Mesenchymal stem cell (in vitro differentiated cells and primary cell): ENCODE measurements around the gene AKNA.

Experiments
- DNase-seq: peaks from one replicate; pipeline ENCODE4 v3.0.0-alpha.2; 2013
- H2AFZ ChIP-seq: one replicate; pipeline ENCODE4 v1.6.1; 2013; ENCODE audit warnings: low read depth, mild to moderate bottlenecking, control low read depth, inconsistent platforms, low read length, moderate library complexity
- H2AK5ac ChIP-seq: 2 replicates; pipeline ENCODE4 v1.6.1; 2013; ENCODE audit warnings: low read length, moderate library complexity, mild to moderate bottlenecking, inconsistent platforms; ENCODE audit not compliant: severe bottlenecking
- H2BK120ac ChIP-seq: one replicate; pipeline ENCODE4 v1.6.1; 2013; ENCODE audit warnings: low read depth, mild to moderate bottlenecking, inconsistent platforms, low read length, moderate library complexity
- H2BK12ac ChIP-seq, 2 experiments: one replicate each; pipeline ENCODE4 v1.6.1; 2013; ENCODE audit warnings: inconsistent platforms in 2 of 2, low read length in 2 of 2, mild to moderate bottlenecking in 2 of 2, moderate library complexity in 2 of 2, control low read depth in 1 of 2
- H2BK15ac ChIP-seq: one replicate; pipeline ENCODE4 v1.6.1; 2013; ENCODE audit warnings: mild to moderate bottlenecking, low read depth, inconsistent platforms; ENCODE audit not compliant: poor library complexity, severe bottlenecking
- H2BK5ac ChIP-seq: 2 replicates; pipeline ENCODE4 v1.6.1; 2013; ENCODE audit warnings: low read depth, mild to moderate bottlenecking, low read length, control low read depth, inconsistent platforms; ENCODE audit not compliant: poor library complexity, severe bottlenecking
- H3K14ac ChIP-seq, 2 experiments: one replicate each; pipeline ENCODE4 v1.6.1; 2013; ENCODE audit warnings: inconsistent platforms in 2 of 2, low read length in 2 of 2, control low read depth in 1 of 2, mild to moderate bottlenecking in 1 of 2, moderate library complexity in 1 of 2
- H3K18ac ChIP-seq, 2 experiments: one replicate each; pipeline ENCODE4 v1.6.1; 2013; ENCODE audit warnings: inconsistent platforms in 2 of 2, low read length in 2 of 2, control low read depth in 1 of 2, low read depth in 1 of 2, mild to moderate bottlenecking in 1 of 2
- H3K23ac ChIP-seq, 2 experiments: one replicate each; pipeline ENCODE4 v1.6.1; 2013; ENCODE audit warnings: inconsistent platforms in 2 of 2, low read length in 2 of 2, mild to moderate bottlenecking in 2 of 2, moderate library complexity in 2 of 2, control low read depth in 1 of 2
- H3K27ac ChIP-seq: 2 replicates; pipeline ENCODE4 v1.5.1; 2013; ENCODE audit warnings: mild to moderate bottlenecking, moderate library complexity, low read length, control low read depth, inconsistent platforms; ENCODE audit not compliant: poor library complexity, severe bottlenecking
- H3K27me3 ChIP-seq, 2 experiments: 2 replicates each; pipeline versions ENCODE4 v1.6.1 to v1.7.0; 2013; ENCODE audit warnings: low read length in 2 of 2, mild to moderate bottlenecking in 2 of 2, moderate library complexity in 2 of 2, control low read depth in 1 of 2, inconsistent platforms in 1 of 2; ENCODE audit not compliant: control insufficient read depth in 1 of 2, insufficient read depth in 1 of 2
- H3K36me3 ChIP-seq, 2 experiments: 2 replicates each; pipeline versions ENCODE4 v1.6.1 to v1.7.0; 2013; ENCODE audit warnings: low read length in 2 of 2, control low read depth in 1 of 2, inconsistent platforms in 1 of 2, low read depth in 1 of 2, mild to moderate bottlenecking in 1 of 2; ENCODE audit not compliant: insufficient read depth in 2 of 2, control insufficient read depth in 1 of 2
- H3K4ac ChIP-seq, 2 experiments: one replicate each; pipeline ENCODE4 v1.6.1; 2013; ENCODE audit warnings: inconsistent platforms in 2 of 2, low read length in 2 of 2, mild to moderate bottlenecking in 2 of 2, moderate library complexity in 2 of 2, control low read depth in 1 of 2, low read depth in 1 of 2
- H3K4me1 ChIP-seq: 2 replicates; pipeline ENCODE4 v1.6.1; 2013; ENCODE audit warnings: low read depth, low read length, control low read depth; ENCODE audit not compliant: control insufficient read depth, insufficient read depth
- H3K4me2 ChIP-seq: 2 replicates; pipeline ENCODE4 v1.6.1; 2013; ENCODE audit warnings: low read length, mild to moderate bottlenecking, inconsistent platforms; ENCODE audit not compliant: poor library complexity, severe bottlenecking
- H3K4me3 ChIP-seq, 2 experiments: 2 replicates each; pipeline versions ENCODE4 v1.5.1 to v1.7.0; 2013; ENCODE audit warnings: low read length in 2 of 2, mild to moderate bottlenecking in 2 of 2, control low read depth in 1 of 2, low read depth in 1 of 2; ENCODE audit not compliant: insufficient read depth in 1 of 2
- H3K79me1 ChIP-seq: replicated peaks from 2 replicates; pipeline ENCODE4 v1.6.1; 2013; ENCODE audit warnings: mild to moderate bottlenecking, control low read depth, low read length, inconsistent platforms; ENCODE audit not compliant: poor library complexity, severe bottlenecking
- H3K9ac ChIP-seq: 2 replicates; pipeline ENCODE4 v1.7.0; 2013; ENCODE audit warnings: mild to moderate bottlenecking, low read length, moderate library complexity
- H3K9me3 ChIP-seq: 2 replicates; pipeline ENCODE4 v1.7.0; 2013; ENCODE audit warnings: mild to moderate bottlenecking, low read length; ENCODE audit not compliant: control insufficient read depth
- H4K8ac ChIP-seq: one replicate; pipeline ENCODE4 v1.6.1; 2013; ENCODE audit warnings: inconsistent platforms, mild to moderate bottlenecking, low read length, moderate library complexity
- H4K91ac ChIP-seq: one replicate; pipeline ENCODE4 v1.6.1; 2013; ENCODE audit warnings: mild to moderate bottlenecking, low read length, inconsistent platforms
- WGBS: methylation state at CpG from one replicate; pipeline ENCODE4 v1.1.7; 2013; ENCODE audit warnings: mixed read lengths; 5-methylcytosine and 5-hydroxymethylcytosine counted together

AKNA gene

DNA sequence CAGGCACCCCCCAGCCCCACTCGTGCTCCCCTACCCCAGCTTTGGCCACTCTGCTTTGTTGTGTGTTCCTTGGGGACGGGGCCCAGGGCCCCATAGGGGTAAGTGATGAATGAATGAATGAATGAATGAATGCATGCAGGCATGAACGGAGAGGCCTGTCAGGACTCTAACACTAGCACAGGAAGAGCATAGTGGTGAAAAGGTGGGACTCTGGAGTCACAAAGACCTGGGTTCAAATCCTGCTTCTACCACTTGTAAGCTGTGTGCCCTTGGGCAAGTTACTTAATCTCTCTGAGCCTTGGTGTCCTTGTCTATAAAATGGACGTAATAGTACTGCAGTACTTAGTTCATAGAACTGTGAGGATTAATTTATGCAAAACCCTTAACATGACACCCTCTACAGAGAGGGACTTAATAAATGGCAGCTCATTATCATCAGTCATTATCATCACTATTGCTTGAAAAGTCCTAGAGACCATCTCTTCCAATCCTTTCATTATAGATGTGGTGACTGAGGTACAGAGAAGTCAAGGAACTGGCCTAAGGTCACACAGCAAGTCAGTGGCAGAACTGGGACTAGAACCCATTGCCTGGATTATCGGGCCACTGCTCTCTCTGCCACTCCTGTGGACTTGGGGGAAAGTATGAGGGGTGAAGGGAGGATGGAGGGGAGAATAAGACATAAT lies 44.9 kb downstream of the AKNA start:
- H3K27ac ChIP-seq, result no peak overlapping the region
- no peak overlapping the region for H4K91ac ChIP-seq
- H3K4me2 ChIP-seq, result no peak overlapping the region
- no peaks in the 10 kb centered on the region for H3K9me3 ChIP-seq
- H3K36me3 ChIP-seq, result peaks cover 84 to 92% of the 10 kb centered on the region in 2 experiments
- no peak overlapping the region for H2BK15ac ChIP-seq
- no peak overlapping the region for H2AK5ac ChIP-seq
- H3K4ac ChIP-seq, result no peak overlapping the region
- no peak overlapping the region for H3K14ac ChIP-seq
- H2BK5ac ChIP-seq, result no peak overlapping the region
- no peak overlapping the region for H4K8ac ChIP-seq
- H3K23ac ChIP-seq, result no peak overlapping the region
- no peak overlapping the region for H3K4me3 ChIP-seq
- peaks cover 1% of the 10 kb centered on the region for H3K79me1 ChIP-seq
- H2BK12ac ChIP-seq, result no peak overlapping the region
- no peak overlapping the region for H3K18ac ChIP-seq
- no peak overlapping the region for H3K9ac ChIP-seq
- H2BK120ac ChIP-seq, result no peak overlapping the region
- peaks cover 3% of the 10 kb centered on the region for H3K4me1 ChIP-seq
- DNase-seq, result no peak
- H3K27me3 ChIP-seq, result no peaks in the 10 kb centered on the region
- WGBS, result 97% methylated on average over 3 of the region's 5 CpGs
- no peak overlapping the region for H2AFZ ChIP-seq

DNA sequence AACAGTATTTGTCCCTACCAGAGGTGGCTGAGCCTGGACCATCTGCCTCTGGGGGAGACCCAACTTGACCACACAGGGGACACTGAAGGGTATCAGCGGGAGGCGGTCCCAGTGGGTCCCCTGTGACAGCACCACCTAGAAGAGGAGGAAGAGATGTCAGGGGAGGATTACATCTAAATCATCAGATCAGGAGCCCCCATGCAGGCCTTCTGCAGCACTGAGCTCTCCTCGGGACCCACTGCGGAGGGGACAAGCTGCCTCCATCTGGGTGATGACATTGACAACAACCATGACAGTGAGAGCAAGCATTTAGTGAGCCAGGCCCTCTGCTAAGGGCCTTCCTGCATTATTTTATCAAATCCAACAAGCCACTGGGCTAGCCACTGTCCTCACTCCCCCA lies 45.8 kb downstream of the AKNA start:
- Histone ChIP-seq H3K36me3 (peaks cover 86 to 93% of the 10 kb centered on the region in 2 experiments), H3K9ac (no peak overlapping the region), H4K8ac (no peak overlapping the region), H3K9me3 (no peaks in the 10 kb centered on the region), H3K4ac (no peak overlapping the region), H3K27me3 (no peaks in the 10 kb centered on the region), H3K4me1 (no peaks in the 10 kb centered on the region), H3K27ac (no peak overlapping the region), H3K4me2 (no peak overlapping the region), H2BK15ac (no peak overlapping the region), H3K23ac (no peak overlapping the region), H2BK120ac (no peak overlapping the region), H3K14ac (no peak overlapping the region), H3K18ac (no peak overlapping the region), H3K79me1 (peaks cover 1% of the 10 kb centered on the region), H2BK12ac (no peak overlapping the region), H3K4me3 (no peak overlapping the region), H2AFZ (no peak overlapping the region), H4K91ac (no peak overlapping the region), H2BK5ac (no peak overlapping the region), H2AK5ac (no peak overlapping the region)
- WGBS, result 94% methylated on average over 4 of the region's 4 CpGs
- no peak for DNase-seq

DNA sequence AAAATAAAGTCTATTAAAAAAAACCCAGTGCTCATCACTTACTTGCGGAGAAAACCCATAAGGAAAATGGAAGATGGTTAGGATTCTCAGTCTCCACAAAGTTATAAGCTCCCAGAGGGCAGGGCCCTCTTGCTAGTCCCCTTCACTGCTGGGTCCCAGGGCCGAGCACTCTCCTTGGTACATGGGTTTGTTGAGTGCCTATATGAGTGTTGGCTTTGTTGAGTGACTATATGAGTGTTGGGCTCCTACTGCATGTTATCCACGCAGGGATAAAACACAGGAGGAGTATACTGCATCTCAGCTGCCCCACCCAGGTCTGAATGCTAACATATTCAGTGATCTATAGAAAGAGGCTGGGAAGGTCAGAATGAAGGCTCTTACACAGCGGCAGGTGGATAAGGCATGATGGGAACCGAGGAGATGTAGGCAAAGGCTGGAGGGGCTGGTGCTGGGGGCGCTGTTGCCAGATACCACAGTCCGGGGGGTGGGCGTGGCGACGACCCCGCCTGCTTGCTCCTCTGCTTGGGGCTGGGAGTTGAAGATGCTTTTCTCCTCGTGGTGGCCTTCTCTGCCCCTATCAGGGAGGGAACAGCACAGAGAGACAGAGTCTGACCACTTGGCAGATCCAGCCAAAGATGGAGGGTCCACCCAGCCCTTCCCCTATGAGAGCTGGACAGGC lies 46.5 kb downstream of the AKNA start:
- H3K36me3 ChIP-seq, result peaks cover 89 to 91% of the 10 kb centered on the region in 2 experiments
- H3K23ac ChIP-seq, result no peak overlapping the region
- no peak overlapping the region for H3K4ac ChIP-seq
- H3K4me3 ChIP-seq, result no peak overlapping the region
- H2BK12ac ChIP-seq, result no peak overlapping the region
- H3K9ac ChIP-seq, result no peak overlapping the region
- H3K27me3 ChIP-seq, result no peaks in the 10 kb centered on the region
- no peak overlapping the region for H4K8ac ChIP-seq
- no peak overlapping the region for H3K4me2 ChIP-seq
- no peak overlapping the region for H2AK5ac ChIP-seq
- no peaks in the 10 kb centered on the region for H3K9me3 ChIP-seq
- WGBS, result 93% methylated on average over 11 of the region's 12 CpGs
- no peak for DNase-seq
- no peak overlapping the region for H3K27ac ChIP-seq
- H2BK15ac ChIP-seq, result no peak overlapping the region
- H2BK120ac ChIP-seq, result no peak overlapping the region
- H3K18ac ChIP-seq, result no peak overlapping the region
- no peak overlapping the region for H2BK5ac ChIP-seq
- no peak overlapping the region for H3K14ac ChIP-seq
- no peaks in the 10 kb centered on the region for H3K4me1 ChIP-seq
- H2AFZ ChIP-seq, result no peak overlapping the region
- no peak overlapping the region for H4K91ac ChIP-seq
- peaks cover 1% of the 10 kb centered on the region for H3K79me1 ChIP-seq

DNA sequence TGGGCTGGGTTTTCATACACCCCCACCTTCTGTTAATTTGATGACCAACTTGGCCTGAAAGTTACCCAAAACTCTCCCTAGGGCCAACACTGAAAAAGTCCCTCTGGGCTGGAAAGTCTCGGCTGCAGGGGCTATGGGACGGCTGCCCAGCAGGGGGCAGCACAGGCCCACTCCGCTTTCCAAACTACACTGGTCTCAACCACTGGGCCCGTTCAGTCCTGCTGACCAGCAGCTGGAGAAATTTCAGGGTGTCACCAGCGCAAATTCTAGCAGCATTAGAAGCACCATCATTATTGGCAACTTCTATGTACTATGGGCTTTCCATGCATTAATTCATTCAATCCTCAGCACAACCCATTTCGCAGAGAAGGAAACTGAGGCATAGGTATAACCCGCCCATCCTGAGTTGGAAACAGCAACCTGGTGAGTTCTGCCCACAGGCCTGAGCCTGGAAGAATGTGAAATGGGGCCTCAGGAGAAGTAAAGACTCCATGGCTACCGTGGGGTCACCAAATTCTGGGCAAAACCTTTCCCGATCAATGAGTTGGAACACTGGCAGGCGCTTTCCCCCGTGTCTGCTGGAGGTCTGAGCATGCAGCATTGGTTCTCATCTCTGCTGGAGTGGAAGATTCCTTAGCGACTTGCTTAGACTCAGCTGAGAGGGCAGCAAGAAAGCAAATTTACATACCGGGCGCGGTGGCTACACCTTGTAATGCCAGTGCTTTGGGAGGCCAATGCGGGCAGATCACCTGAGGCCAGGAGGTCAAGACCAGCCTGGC lies 48.5 kb downstream of the AKNA start:
- Histone ChIP-seq H2BK12ac (no peak overlapping the region), H3K18ac (no peak overlapping the region), H3K4me1 (no peaks in the 10 kb centered on the region), H3K23ac (no peak overlapping the region), H2BK120ac (no peak overlapping the region), H2BK15ac (no peak overlapping the region), H4K91ac (no peak overlapping the region), H3K9me3 (no peaks in the 10 kb centered on the region), H2AK5ac (no peak overlapping the region), H3K9ac (no peak overlapping the region), H2AFZ (no peak overlapping the region), H3K27ac (no peak overlapping the region), H4K8ac (no peak overlapping the region), H3K4ac (no peak overlapping the region), H2BK5ac (no peak overlapping the region), H3K27me3 (no peaks in the 10 kb centered on the region), H3K14ac (no peak overlapping the region), H3K36me3 (peaks cover 75 to 84% of the 10 kb centered on the region in 2 experiments), H3K4me2 (no peak overlapping the region), H3K4me3 (no peak overlapping the region), H3K79me1 (peaks cover 1% of the 10 kb centered on the region)
- WGBS, result 82% methylated on average over 16 of the region's 16 CpGs
- DNase-seq, result peak; percentile 57
